Type B pancreatic cell (in vitro differentiated cells): ENCODE data around the gene PRKCA. TPM values are rescaled to one million over a fixed set of nuclear protein-coding genes. Genes with fewer than 3 reads are reported as not detected.

Experiments used
- DNase-seq: peaks from one replicate; pipeline ENCODE4 v3.0.0; 2021; ENCODE audit warnings: mixed read lengths; ENCODE audit not compliant: unreplicated experiment; ENCODE audit errors: extremely low spot score
- H3K27ac Mint-ChIP-seq: 2 replicates; pipeline ENCODE4 v1.8.0; 2021; ENCODE audit warnings: mild to moderate bottlenecking, mixed read lengths
- H3K27me3 Mint-ChIP-seq: 2 replicates; pipeline ENCODE4 v1.8.0; 2021; ENCODE audit warnings: mixed read lengths
- H3K36me3 Mint-ChIP-seq: 2 replicates; pipeline ENCODE4 v1.8.0; 2021; ENCODE audit warnings: mixed read lengths
- H3K4me1 Mint-ChIP-seq: one replicate; pipeline ENCODE4 v1.8.0; 2021; ENCODE audit warnings: mixed read lengths; ENCODE audit not compliant: unreplicated experiment
- H3K4me3 Mint-ChIP-seq: 2 replicates; pipeline ENCODE4 v1.8.0; 2021; ENCODE audit warnings: mild to moderate bottlenecking, mixed read lengths
- H3K9me3 Mint-ChIP-seq: 2 replicates; pipeline ENCODE4 v1.8.0; 2021; ENCODE audit warnings: mixed read lengths
- total RNA-seq: library from RNA; stranded (reverse); gene quantifications from 2 replicates; pipeline ENCODE4 v1.2.1, GENCODE V29; 2021; ENCODE audit warnings: low replicate concordance
- TF ChIP-seq, protein P1 (sequence below): fragments of 200-600 bp; sonication (generic); conservative IDR thresholded peaks from 2 replicates; pipeline ENCODE4 v1.5.0; 2021; ENCODE audit warnings: antibody characterized with exemption, mild to moderate bottlenecking

The PRKCA gene
- total RNA-seq, 1 donor from 2014 or later, result 16.1 TPM

DNA sequence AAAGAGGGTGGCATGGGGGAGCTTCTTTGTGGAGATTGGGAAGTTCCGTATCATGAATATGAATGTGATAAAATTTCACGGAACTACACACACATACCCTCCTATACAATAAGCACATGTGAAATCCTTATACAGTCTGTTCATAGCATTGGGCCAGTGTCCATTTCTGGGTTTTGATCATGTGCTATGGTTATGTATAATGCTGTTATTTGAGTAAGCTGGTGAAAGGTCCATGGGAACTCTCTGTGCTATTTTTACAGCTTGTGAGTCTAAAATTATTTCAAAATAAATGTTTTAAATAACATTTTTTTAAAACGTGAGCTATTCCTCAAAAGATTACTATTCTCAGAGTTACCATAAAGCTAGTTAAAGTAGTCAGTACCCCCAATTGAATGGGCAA lies 327.3 kb downstream of the PRKCA start:
- TF ChIP-seq, protein P1, sequence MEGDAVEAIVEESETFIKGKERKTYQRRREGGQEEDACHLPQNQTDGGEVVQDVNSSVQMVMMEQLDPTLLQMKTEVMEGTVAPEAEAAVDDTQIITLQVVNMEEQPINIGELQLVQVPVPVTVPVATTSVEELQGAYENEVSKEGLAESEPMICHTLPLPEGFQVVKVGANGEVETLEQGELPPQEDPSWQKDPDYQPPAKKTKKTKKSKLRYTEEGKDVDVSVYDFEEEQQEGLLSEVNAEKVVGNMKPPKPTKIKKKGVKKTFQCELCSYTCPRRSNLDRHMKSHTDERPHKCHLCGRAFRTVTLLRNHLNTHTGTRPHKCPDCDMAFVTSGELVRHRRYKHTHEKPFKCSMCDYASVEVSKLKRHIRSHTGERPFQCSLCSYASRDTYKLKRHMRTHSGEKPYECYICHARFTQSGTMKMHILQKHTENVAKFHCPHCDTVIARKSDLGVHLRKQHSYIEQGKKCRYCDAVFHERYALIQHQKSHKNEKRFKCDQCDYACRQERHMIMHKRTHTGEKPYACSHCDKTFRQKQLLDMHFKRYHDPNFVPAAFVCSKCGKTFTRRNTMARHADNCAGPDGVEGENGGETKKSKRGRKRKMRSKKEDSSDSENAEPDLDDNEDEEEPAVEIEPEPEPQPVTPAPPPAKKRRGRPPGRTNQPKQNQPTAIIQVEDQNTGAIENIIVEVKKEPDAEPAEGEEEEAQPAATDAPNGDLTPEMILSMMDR, result no peak
- no peak overlapping the region for H3K4me3 Mint-ChIP-seq
- H3K4me1 Mint-ChIP-seq, result peaks cover 18% of the 10 kb centered on the region
- DNase-seq, result no peak
- peaks cover 23% of the 10 kb centered on the region for H3K27me3 Mint-ChIP-seq
- no peaks in the 10 kb centered on the region for H3K9me3 Mint-ChIP-seq
- no peak overlapping the region for H3K27ac Mint-ChIP-seq
- no peaks in the 10 kb centered on the region for H3K36me3 Mint-ChIP-seq

DNA sequence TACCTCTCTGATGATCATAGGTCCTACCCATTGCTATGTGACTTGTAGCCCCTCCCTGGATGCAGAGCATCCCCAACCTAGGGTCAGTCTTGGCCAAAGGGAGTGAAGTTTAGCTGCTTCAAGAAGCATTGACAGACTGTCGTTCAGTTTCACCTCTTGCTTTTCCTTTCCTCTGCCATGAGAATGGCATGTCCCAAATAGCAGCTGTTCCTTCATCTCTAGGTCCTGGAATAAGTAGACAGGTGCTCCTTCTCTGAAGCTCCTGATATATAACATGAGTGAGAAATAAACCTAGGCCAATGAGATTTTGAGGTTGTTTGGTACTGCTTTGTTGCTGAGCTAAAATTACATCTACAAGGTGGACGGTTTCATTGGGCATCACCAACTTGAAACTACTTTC lies 328.0 kb downstream of the PRKCA start:
- H3K27ac Mint-ChIP-seq, result no peak overlapping the region
- no peak overlapping the region for H3K4me3 Mint-ChIP-seq
- peaks cover 13% of the 10 kb centered on the region for H3K4me1 Mint-ChIP-seq
- peaks cover 24% of the 10 kb centered on the region for H3K27me3 Mint-ChIP-seq
- TF ChIP-seq, protein P1, result no peak
- no peaks in the 10 kb centered on the region for H3K36me3 Mint-ChIP-seq
- H3K9me3 Mint-ChIP-seq, result no peaks in the 10 kb centered on the region
- DNase-seq, result no peak

DNA sequence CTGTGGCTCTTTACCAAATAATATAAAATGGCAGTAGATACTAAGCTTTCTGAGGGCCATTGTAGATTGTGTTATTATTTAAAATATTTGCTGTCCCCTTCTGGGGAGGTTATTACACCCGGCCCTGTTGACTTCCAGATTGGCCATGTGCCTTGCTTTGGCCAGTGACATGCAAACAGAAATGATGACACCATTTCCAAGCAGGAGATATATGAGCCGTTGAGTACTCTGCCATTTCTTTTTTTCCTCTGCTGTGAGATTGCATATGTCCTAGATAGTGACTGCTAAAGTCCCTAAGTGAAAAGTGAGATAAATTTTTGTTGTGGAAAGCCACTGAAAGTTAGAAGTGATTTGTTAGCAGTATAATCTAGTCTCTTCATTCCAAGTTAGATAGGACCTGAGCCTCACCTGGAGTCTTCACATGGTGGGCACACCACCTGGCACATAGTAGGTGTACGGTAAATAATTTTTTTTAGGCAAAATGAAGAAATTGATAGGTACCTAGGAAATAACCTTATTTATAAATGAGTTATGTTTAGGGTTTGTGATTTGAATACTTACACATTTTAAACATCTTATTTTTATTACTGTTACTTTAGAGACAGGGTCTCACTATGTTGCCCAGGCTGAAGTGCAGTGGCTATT lies 328.5 kb downstream of the PRKCA start:
- no peaks in the 10 kb centered on the region for H3K36me3 Mint-ChIP-seq
- no peak for DNase-seq
- no peak overlapping the region for H3K4me3 Mint-ChIP-seq
- H3K27ac Mint-ChIP-seq, result no peak overlapping the region
- TF ChIP-seq, protein P1, result no peak
- no peaks in the 10 kb centered on the region for H3K9me3 Mint-ChIP-seq
- H3K4me1 Mint-ChIP-seq, result peaks cover 13% of the 10 kb centered on the region
- H3K27me3 Mint-ChIP-seq, result peaks cover 25% of the 10 kb centered on the region

DNA sequence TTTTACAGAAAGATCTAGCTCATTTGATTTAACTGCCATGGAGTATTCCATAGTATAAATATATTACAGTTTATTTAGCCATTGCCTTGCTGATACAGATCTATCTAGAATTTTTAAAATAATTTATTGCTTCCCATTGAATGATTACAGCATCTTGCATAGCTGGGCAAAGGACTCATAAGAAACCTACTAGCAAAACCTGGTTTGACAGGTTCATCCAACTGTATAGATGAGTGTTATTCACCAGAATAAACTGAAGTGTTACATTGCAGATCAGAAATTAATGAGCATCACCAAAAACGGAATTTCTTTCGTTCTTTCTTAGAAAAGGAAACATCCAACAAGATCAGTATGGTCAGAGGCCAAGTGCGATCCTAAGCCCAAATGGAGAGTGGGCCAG lies 330.3 kb downstream of the PRKCA start:
- Mint-ChIP-seq H3K27ac (no peak overlapping the region), H3K36me3 (no peaks in the 10 kb centered on the region), H3K4me1 (peaks cover 7% of the 10 kb centered on the region), H3K4me3 (no peak overlapping the region), H3K9me3 (no peaks in the 10 kb centered on the region), H3K27me3 (peaks cover 25% of the 10 kb centered on the region)
- DNase-seq, result no peak
- TF ChIP-seq, protein P1, result no peak

DNA sequence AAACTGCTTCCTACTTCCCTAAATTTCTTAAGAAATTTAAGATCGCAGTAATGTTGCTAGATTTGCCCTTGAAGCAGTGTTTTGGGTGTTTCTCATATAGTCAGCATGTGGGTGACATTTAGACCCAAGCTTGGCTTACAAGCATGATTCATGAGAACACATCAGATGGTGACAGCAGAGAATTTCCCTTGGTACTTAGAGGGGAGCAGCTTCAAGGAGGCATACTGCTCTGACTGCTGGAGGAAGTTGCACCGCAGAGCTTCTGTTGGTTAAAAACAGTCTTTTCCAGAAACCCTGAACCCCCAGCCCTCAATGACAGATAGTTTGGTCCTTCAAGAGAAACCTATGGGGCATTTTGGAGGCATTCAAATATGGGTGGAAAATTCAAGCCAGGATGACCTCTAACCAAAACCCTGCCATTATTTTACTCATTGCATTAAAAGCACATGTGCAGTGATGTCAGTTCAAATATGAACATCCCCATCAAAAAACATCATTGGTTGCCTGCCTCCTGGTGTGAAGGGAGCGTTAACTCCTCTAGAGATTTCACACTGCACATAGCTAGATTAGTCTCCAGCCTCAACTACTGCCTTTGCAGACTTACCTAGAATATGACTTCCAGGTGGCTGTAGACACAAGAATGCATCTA lies 331.0 kb downstream of the PRKCA start:
- Mint-ChIP-seq H3K36me3 (no peaks in the 10 kb centered on the region), H3K27me3 (peaks cover 18% of the 10 kb centered on the region), H3K27ac (no peak overlapping the region), H3K9me3 (no peaks in the 10 kb centered on the region), H3K4me1 (no peaks in the 10 kb centered on the region), H3K4me3 (no peak overlapping the region)
- TF ChIP-seq, protein P1, result no peak
- DNase-seq, result no peak
